Testis (tissue), 3 donors: ENCODE measurements around the gene HDAC2. TPM values are rescaled to one million over a fixed set of nuclear protein-coding genes. Genes with fewer than 3 reads are reported as not detected.
"Not testable (repeated sequence)": the region's sequence is repeated elsewhere in the genome, so short reads cannot be mapped to it uniquely, and the experiment has no call there.

Experiments used
- DNase-seq: peaks from one replicate; pipeline ENCODE4 v3.0.0-alpha.2; 2019
- H3K27ac ChIP-seq, 2 donors: fragments of 200-600 bp; sonication (generic); one replicate each; pipeline ENCODE4 v1.5.1; 2019
- H3K27me3 ChIP-seq: fragments of 200-600 bp; sonication (generic); one replicate; pipeline ENCODE4 v1.5.1; 2019
- H3K36me3 ChIP-seq: fragments of 200-600 bp; sonication (generic); one replicate; pipeline ENCODE4 v1.5.1; 2017; ENCODE audit warnings: low read depth; ENCODE audit errors: missing control alignments
- H3K4me1 ChIP-seq: fragments of 200-600 bp; sonication (generic); one replicate; pipeline ENCODE4 v1.5.1; 2019
- H3K4me3 ChIP-seq, 2 donors: fragments of 200-600 bp; sonication (generic); one replicate each; pipeline ENCODE4 v1.5.1; 2017 to 2019
- H3K9me3 ChIP-seq: fragments of 200-600 bp; sonication (generic); one replicate; pipeline ENCODE4 v1.5.1; 2017
- CTCF ChIP-seq, 3 experiments: fragments of 450-650 bp in 2 of 3; fragments of 200-600 bp in 1 of 3; sonication (generic) in 1 of 3; IDR thresholded peaks; one replicate each; pipeline ENCODE4 v1.5.1; 2016 to 2019; ENCODE audit warnings: antibody characterized with exemption in 3 of 3, mild to moderate bottlenecking in 2 of 3, moderate library complexity in 1 of 3
- POLR2A ChIP-seq: fragments of 450-650 bp; IDR thresholded peaks from one replicate; pipeline ENCODE4 v1.6.1; 2017; ENCODE audit warnings: antibody characterized with exemption, mild to moderate bottlenecking, moderate library complexity
- WGBS, 2 donors: methylation state at CpG; one replicate each; pipeline ENCODE4 v1.1.5; 2018; 5-methylcytosine and 5-hydroxymethylcytosine counted together
- intact Hi-C: fragments of 100-400 bp; cut with DNase I; formaldehyde crosslinking; loops from one replicate; pipeline ENCODE4 v1.15.1; 2023; ENCODE audit warnings: low total_unique reads
- polyA plus RNA-seq: library from polyadenylated mRNA; stranded (reverse); fragments of 350-450 nt; fragmentation: Illumina TruSeq; extraction: RNeasy Lipid Tissue Mini Kit (QIAGEN cat#74804); gene quantifications from one replicate; pipeline ENCODE4 v1.2.3, GENCODE V29; 2014; ENCODE audit warnings: low read depth, low replicate concordance; ENCODE audit not compliant: insufficient read depth
- total RNA-seq, 2 donors: library from RNA; depleted of rRNA; stranded (reverse); fragments of >200 nt; gene quantifications; one replicate each; pipeline ENCODE4 v1.2.3, GENCODE V29; 2016

The HDAC2 gene
- total and polyA plus RNA-seq, 3 donors from 2014 or later: 99.3 to 146 (median 119) TPM

GRCh38 chr6:113934101-113934500 lies 36.8 kb downstream of the HDAC2 start:
- no peaks in the 10 kb centered on the region for H3K4me1 ChIP-seq
- intact Hi-C loops: no loop called here
- no peak for TF ChIP-seq POLR2A
- no peak for TF ChIP-seq CTCF (IDR thresholded peaks at IDR 0.05)
- no peak overlapping the region for H3K4me3 ChIP-seq
- no peak for DNase-seq
- WGBS, 2 donors: 99 to 100% methylated on average over 2 of the region's 2 CpGs
- no peaks in the 10 kb centered on the region for H3K9me3 ChIP-seq
- no peaks in the 10 kb centered on the region for H3K27me3 ChIP-seq
- H3K36me3 ChIP-seq: no peaks in the 10 kb centered on the region
- H3K27ac ChIP-seq: no peak overlapping the region

- intact Hi-C loops, H3K27me3 ChIP-seq, H3K27ac ChIP-seq, H3K4me1 ChIP-seq, H3K9me3 ChIP-seq, DNase-seq, H3K36me3 ChIP-seq: not testable (repeated sequence)
- 74 to 94% methylated on average over 9 to 23 of the region's 23 CpGs for WGBS, 2 donors
- H3K4me3 ChIP-seq: peak overlapping the region in 1 of 2 donors; percentile 17
Observed at GRCh38 chr6:113931907-113932306, 39.0 kb downstream of the HDAC2 start.

- TF ChIP-seq POLR2A: no peak
- TF ChIP-seq CTCF (IDR thresholded peaks at IDR 0.05): no peak
- intact Hi-C loops: no loop called here
Observed at GRCh38 chr6:113930183-113930582, 40.8 kb downstream of the HDAC2 start.

GRCh38 chr6:113927001-113927400 lies 43.9 kb downstream of the HDAC2 start:
- Histone ChIP-seq H3K9me3 (no peaks in the 10 kb centered on the region), H3K27me3 (no peaks in the 10 kb centered on the region), H3K36me3 (no peaks in the 10 kb centered on the region), H3K4me1 (no peaks in the 10 kb centered on the region), H3K4me3 (no peak overlapping the region), H3K27ac (no peak overlapping the region)
- 42 to 47% methylated on average over 2 of the region's 2 CpGs for WGBS, 2 donors
- intact Hi-C loops: no loop called here
- TF ChIP-seq CTCF (IDR thresholded peaks at IDR 0.05) (no peak), POLR2A (no peak)
- DNase-seq: no peak

More at GRCh38 chr6:113930183-113930582, 40.8 kb downstream of the HDAC2 start:
- no peaks in the 10 kb centered on the region for H3K27me3 ChIP-seq
- H3K27ac ChIP-seq: no peak overlapping the region
- no peaks in the 10 kb centered on the region for H3K36me3 ChIP-seq
- no peak overlapping the region for H3K4me3 ChIP-seq
- H3K9me3 ChIP-seq: no peaks in the 10 kb centered on the region
- H3K4me1 ChIP-seq: no peaks in the 10 kb centered on the region
- no peak for DNase-seq

GRCh38 chr6:113925378-113925777 lies 45.6 kb downstream of the HDAC2 start:
- no peak for TF ChIP-seq POLR2A
- no peak for TF ChIP-seq CTCF (IDR thresholded peaks at IDR 0.05)
- Histone ChIP-seq H3K27ac (no peak overlapping the region), H3K4me1 (peaks cover 5% of the 10 kb centered on the region), H3K9me3 (no peaks in the 10 kb centered on the region), H3K36me3 (no peaks in the 10 kb centered on the region), H3K27me3 (no peaks in the 10 kb centered on the region), H3K4me3 (no peak overlapping the region)
- intact Hi-C loops: no loop called here
- WGBS, 2 donors: 44 to 65% methylated on average over 2 of the region's 2 CpGs
- no peak for DNase-seq
